Activated T-cell treated with anti-CD3 and anti-CD28 coated beads, Interleukin-2, amount 50 U/mL, for 24 hours (primary cell): Measurements from ENCODE around the gene FGF7.
"Not testable (repeated sequence)": the region's sequence is repeated elsewhere in the genome, so short reads cannot be mapped to it uniquely, and the experiment has no call there.

ENCODE experiments used
- DNase-seq: peaks from one replicate; pipeline ENCODE4 v3.0.0-alpha.2; 2020
- H3K27ac Mint-ChIP-seq: 2 replicates; pipeline ENCODE4 v1.8.0; 2020; ENCODE audit warnings: mild to moderate bottlenecking, mixed read lengths
- H3K27me3 Mint-ChIP-seq: 2 replicates; pipeline ENCODE4 v1.8.0; 2020; ENCODE audit warnings: mixed read lengths
- H3K36me3 Mint-ChIP-seq: 2 replicates; pipeline ENCODE4 v1.8.0; 2020; ENCODE audit warnings: low read depth, mixed read lengths
- H3K4me1 Mint-ChIP-seq: 2 replicates; pipeline ENCODE4 v1.8.0; 2020; ENCODE audit warnings: low read depth, mixed read lengths
- H3K4me3 Mint-ChIP-seq: 2 replicates; pipeline ENCODE4 v1.8.0; 2020; ENCODE audit warnings: mild to moderate bottlenecking, moderate library complexity, mixed read lengths
- H3K9me3 Mint-ChIP-seq: 2 replicates; pipeline ENCODE4 v1.8.0; 2020; ENCODE audit warnings: mixed read lengths

Gene FGF7

DNA sequence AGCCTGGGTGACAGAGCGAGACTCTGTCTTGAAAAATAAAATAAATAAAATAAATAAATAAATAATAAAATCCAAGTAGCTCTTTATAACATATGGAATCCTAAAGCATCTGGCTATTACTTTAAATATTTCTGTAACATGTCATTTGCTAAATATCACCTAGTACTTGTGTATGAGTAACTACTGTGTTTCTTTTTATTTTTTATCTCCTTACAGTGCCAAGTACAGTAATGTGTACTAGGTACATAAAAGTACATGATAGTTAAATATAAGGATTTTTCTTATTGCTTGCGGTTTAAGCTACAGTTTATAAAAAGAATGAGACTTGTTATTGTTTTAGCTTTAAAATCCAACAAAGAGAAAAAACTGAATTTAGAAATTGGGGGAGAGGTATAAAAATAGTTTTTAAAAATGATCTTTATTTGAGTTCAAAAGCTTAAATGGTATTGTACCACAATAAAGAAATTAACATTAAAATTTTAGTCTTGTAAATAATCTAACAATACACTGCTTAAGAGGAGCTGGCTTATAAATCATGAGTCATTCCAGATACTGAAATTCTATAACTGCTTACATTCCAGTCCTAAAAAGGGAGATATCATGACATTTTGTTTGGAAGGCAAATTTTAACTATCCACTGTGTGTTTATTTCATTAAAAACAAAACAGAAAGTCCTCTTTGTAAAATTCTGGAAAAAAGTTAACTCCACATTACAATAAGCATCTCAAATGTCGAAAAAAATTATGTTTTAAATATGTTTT, 73.1 kb downstream of the FGF7 start:
- Mint-ChIP-seq H3K4me1 (no peaks in the 10 kb centered on the region), H3K27ac (no peak overlapping the region), H3K27me3 (no peaks in the 10 kb centered on the region), H3K9me3 (peaks cover 5% of the 10 kb centered on the region), H3K4me3 (no peak overlapping the region), H3K36me3 (no peaks in the 10 kb centered on the region)
- no peak for DNase-seq

DNA sequence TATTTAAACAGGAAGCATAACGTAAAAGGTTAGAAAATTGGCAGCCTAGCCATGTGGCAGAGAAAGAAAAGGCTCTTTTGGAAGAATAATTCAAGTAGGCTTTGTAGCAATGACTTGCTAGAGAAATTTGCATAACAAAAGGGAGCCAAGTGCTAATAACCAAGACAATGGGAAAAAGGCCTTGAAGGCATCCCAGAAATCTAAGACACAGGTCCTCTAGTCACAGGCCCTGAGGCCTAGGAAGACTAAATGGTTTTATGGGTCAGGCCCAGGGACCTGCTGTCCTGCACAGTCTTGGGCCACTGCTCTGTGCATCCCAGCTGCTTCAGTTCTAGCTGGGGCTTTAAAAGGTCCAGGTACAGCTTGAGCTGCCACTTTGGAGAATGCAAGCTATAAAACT, 78.5 kb downstream of the FGF7 start:
- H3K4me3 Mint-ChIP-seq, result no peak overlapping the region
- H3K27me3 Mint-ChIP-seq, result no peaks in the 10 kb centered on the region
- peaks cover 15% of the 10 kb centered on the region for H3K9me3 Mint-ChIP-seq
- no peaks in the 10 kb centered on the region for H3K36me3 Mint-ChIP-seq
- no peaks in the 10 kb centered on the region for H3K4me1 Mint-ChIP-seq
- DNase-seq, result no peak
- no peak overlapping the region for H3K27ac Mint-ChIP-seq

DNA sequence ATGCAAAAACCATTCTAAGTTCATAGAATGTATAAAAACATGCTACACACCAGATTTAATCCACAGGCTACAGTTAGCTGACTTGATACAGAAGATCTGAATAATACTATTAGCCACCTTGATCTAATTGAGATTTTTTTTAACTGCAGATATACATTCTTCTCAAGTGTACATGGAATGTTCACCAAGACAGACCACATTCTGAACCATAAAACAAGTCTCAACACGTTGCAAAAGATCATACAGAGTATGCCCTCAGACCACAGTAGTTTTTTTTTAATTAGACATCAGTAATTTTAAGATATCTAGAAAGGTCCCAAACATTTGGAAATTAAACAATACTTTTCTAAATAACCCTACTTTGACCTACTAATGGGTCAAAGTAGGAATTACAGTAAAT, 83.3 kb downstream of the FGF7 start:
- H3K4me3 Mint-ChIP-seq, result no peak overlapping the region
- peaks cover 9% of the 10 kb centered on the region for H3K9me3 Mint-ChIP-seq
- H3K27me3 Mint-ChIP-seq, result no peaks in the 10 kb centered on the region
- no peak overlapping the region for H3K27ac Mint-ChIP-seq
- H3K36me3 Mint-ChIP-seq, result no peaks in the 10 kb centered on the region
- DNase-seq, result no peak
- no peaks in the 10 kb centered on the region for H3K4me1 Mint-ChIP-seq

DNA sequence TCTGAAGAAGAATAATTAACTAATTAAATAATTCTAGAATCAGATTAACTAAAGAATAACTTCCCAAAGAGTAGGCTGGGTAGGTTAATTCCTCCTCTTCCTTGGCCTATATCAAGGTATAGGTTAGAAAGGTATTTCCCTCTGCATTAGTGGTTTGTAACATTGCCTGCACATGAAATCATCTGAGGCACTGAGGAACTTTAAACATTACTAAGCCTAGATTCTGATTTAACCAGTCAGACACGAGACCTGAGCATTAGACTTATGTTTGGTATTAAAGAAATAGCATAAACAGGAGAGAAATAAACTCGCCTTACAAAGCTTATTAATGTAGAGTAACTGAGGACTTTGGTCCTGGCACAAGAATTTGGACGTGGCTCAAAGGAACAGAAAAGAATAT, 84.2 kb downstream of the FGF7 start:
- DNase-seq, result no peak
- H3K27me3 Mint-ChIP-seq, result no peaks in the 10 kb centered on the region
- H3K36me3 Mint-ChIP-seq, result no peaks in the 10 kb centered on the region
- peaks cover 9% of the 10 kb centered on the region for H3K9me3 Mint-ChIP-seq
- H3K4me1 Mint-ChIP-seq, result no peaks in the 10 kb centered on the region
- no peak overlapping the region for H3K27ac Mint-ChIP-seq
- no peak overlapping the region for H3K4me3 Mint-ChIP-seq

DNA sequence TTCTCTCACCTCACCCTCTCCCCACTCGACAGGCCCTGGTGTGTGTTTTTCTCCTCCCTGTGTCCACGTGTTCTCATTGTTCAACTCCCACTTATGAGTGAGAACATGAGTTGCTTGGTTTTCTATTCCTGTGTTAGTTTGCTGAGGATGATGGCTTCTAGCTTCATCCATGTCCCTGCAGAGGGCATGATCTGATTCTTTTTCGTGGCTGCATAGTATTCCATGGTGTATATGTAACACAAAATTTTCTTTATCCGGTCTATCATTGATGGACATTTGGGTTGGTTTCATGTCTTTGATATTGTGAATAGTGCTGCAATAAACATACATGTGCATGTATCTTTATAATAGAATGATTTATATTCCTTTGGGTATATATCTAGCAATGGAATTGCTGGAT, 89.7 kb downstream of the FGF7 start:
- DNase-seq, result not testable (repeated sequence)

DNA sequence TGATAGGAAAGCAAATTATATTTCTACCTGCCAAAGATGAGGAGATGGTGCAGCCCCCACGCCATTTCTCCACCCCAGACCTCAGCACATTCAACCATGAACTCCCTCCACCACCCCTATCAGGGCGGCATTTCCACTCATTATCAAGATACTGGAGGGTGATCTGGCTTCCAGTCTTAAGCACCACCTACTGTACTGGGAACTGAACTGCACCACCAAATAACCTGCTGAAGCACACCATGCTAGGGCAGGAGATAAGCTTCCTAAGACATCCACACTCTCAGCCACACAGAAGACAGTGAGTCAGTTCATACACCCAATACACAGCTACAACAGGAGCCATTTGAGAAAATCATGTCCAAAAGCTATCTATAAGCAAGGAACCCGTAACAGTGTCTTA, 98.8 kb downstream of the FGF7 start:
- Mint-ChIP-seq H3K9me3 (peaks cover 18% of the 10 kb centered on the region), H3K36me3 (no peaks in the 10 kb centered on the region), H3K27ac (no peak overlapping the region), H3K4me1 (no peaks in the 10 kb centered on the region), H3K4me3 (no peak overlapping the region), H3K27me3 (peaks cover 13% of the 10 kb centered on the region)
- no peak for DNase-seq

More for the DNA sequence above, 89.7 kb downstream of the FGF7 start:
- H3K9me3 Mint-ChIP-seq, H3K36me3 Mint-ChIP-seq, H3K27me3 Mint-ChIP-seq, H3K27ac Mint-ChIP-seq, H3K4me3 Mint-ChIP-seq, H3K4me1 Mint-ChIP-seq: not testable (repeated sequence)

DNA sequence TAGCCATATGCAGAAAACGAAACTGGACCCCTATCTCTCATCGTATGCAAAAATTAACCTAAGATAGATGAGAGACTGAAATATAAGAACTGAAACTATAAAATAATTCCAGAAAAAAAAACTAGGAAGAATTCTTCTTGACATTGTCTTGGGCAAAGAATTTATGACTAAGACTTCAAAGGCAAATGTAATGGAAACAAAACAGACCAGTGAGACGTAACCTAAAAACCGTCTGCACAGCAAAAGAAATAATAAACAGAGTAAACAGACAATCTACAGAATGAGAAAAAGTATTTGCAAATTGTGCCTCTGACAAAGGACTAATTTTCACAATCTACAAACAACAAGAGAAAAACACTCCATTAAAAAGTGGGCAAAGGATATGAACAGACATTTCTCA, 105.2 kb downstream of the FGF7 start:
- Mint-ChIP-seq H3K27me3 (peaks cover 7% of the 10 kb centered on the region), H3K36me3 (no peaks in the 10 kb centered on the region), H3K4me1 (no peaks in the 10 kb centered on the region), H3K27ac (no peak overlapping the region), H3K9me3 (peaks cover 13% of the 10 kb centered on the region), H3K4me3 (no peak overlapping the region)
- no peak for DNase-seq

DNA sequence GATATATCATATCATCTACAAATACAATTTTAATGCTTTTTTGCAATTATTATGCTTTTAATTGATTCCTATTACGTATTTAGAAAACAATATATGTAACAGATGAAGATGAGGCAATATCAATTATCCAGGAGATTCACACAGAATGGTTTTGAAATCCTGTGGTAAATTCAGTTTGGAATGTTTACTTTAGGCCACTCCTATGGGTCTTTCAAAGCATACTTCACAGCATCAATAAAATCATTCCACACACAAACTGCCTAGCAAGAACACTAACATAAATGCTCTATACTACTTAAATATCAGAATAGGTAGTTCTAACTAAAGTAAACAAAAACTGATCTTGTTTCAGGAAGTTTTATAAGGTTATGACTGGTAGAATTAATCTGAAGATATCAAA, 107.0 kb downstream of the FGF7 start:
- Mint-ChIP-seq H3K36me3 (no peaks in the 10 kb centered on the region), H3K4me3 (no peak overlapping the region), H3K4me1 (no peaks in the 10 kb centered on the region), H3K27me3 (peaks cover 4% of the 10 kb centered on the region), H3K9me3 (peaks cover 15% of the 10 kb centered on the region), H3K27ac (no peak overlapping the region)
- DNase-seq, result no peak
